HepG2 (cell line): ENCODE measurements around the gene UBE2H. TPM values are rescaled to one million over a fixed set of nuclear protein-coding genes. Genes with fewer than 3 reads are reported as not detected.
A peak's percentile ranks its signal among the peaks of the same experiment; 100 is the strongest.

Experiments used
- ATAC-seq: fragments of 200-7000 bp; cut with Tn5 transposase; 3 replicates; pipeline ENCODE4 v1.9.1; 2020; ENCODE audit warnings: mild to moderate bottlenecking, moderate library complexity
- BruUV-seq: library from RNA; stranded (reverse); fragments of 400-500 nt; replicated peaks from 2 replicates; lab custom pipeline; 2021; lab: Mats Ljungman, UMichigan
- CTCF ChIA-PET: fragments of 300-600 bp; formaldehyde crosslinking; extraction: SDS; loops from one replicate; lab custom pipeline; 2021; ENCODE audit warnings: low total read pairs, inconsistent platforms, low intra/inter-chr PET ratio; lab: Yijun Ruan, JAX
- POLR2A ChIA-PET: fragments of 350-600 bp; sonication (Branson Sonifier 250); formaldehyde crosslinking; loops from one replicate; lab custom pipeline; 2020; ENCODE audit warnings: antibody characterized with exemption, inconsistent platforms; lab: Yijun Ruan, JAX
- DNase-seq: peaks from one replicate; pipeline ENCODE4 v3.0.0-alpha.2; 2015; ENCODE audit warnings: low spot score
- FAIRE-seq: peaks from 3 replicates; lab custom pipeline; 2011; peaks lifted over from hg19 to GRCh38; lab: Jason Lieb, UNC
- H2AFZ ChIP-seq: one replicate; pipeline ENCODE4 v1.6.1; 2011; ENCODE audit warnings: low read length, inconsistent platforms
- H3K27ac ChIP-seq: fragments of 300-600 bp; 3 replicates; pipeline ENCODE4 v1.8.0; 2011; ENCODE audit warnings: mixed run types, mild to moderate bottlenecking, mixed read lengths, low read length, inconsistent platforms; ENCODE audit not compliant: insufficient read depth; ENCODE audit errors: extremely low read length
- H3K27me3 ChIP-seq, 2 experiments: fragments of 200-600 bp in 1 of 2; 2 replicates in 1 of 2; 3 replicates in 1 of 2; pipeline versions ENCODE4 v1.6.0 to v1.8.0; 2011; ENCODE audit warnings: low read length in 2 of 2, mild to moderate bottlenecking in 2 of 2, moderate library complexity in 2 of 2, inconsistent platforms in 1 of 2; ENCODE audit not compliant: insufficient read depth in 2 of 2, control insufficient read depth in 1 of 2
- H3K36me3 ChIP-seq, 2 experiments: fragments of 200-600 bp in 1 of 2; replicated peaks in 1 of 2; 2 replicates in 1 of 2; 3 replicates in 1 of 2; pipeline versions ENCODE4 v1.5.1 to v1.8.0; 2011; ENCODE audit warnings: low read length in 2 of 2, inconsistent platforms in 1 of 2; ENCODE audit not compliant: insufficient read depth in 2 of 2, control insufficient read depth in 1 of 2
- H3K4me1 ChIP-seq: 2 replicates; pipeline ENCODE4 v1.5.1; 2012; ENCODE audit warnings: low read length, inconsistent platforms; ENCODE audit not compliant: insufficient read depth
- H3K4me2 ChIP-seq: 2 replicates; pipeline ENCODE4 v1.6.0; 2011; ENCODE audit warnings: low read depth, low read length, inconsistent platforms
- H3K4me3 ChIP-seq, 3 experiments: fragments of 200-600 bp in 1 of 3; sonication (generic), shearing (Covaris generic) in 1 of 3; replicated peaks in 1 of 3; 2 replicates each; pipeline ENCODE4 v1.5.1; 2011 to 2016; ENCODE audit warnings: low read length in 3 of 3, inconsistent platforms in 2 of 3, low read depth in 2 of 3, mild to moderate bottlenecking in 2 of 3, control low read depth in 1 of 3, mixed read lengths in 1 of 3; ENCODE audit not compliant: insufficient read depth in 1 of 3
- H3K79me2 ChIP-seq: one replicate; pipeline ENCODE4 v1.6.1; 2011; ENCODE audit warnings: low read length, inconsistent platforms; ENCODE audit not compliant: insufficient read depth
- H3K9ac ChIP-seq: 2 replicates; pipeline ENCODE4 v1.6.0; 2011; ENCODE audit warnings: mild to moderate bottlenecking, low read depth, low read length, inconsistent platforms; ENCODE audit not compliant: insufficient read depth
- H3K9me3 ChIP-seq: 2 replicates; pipeline ENCODE4 v1.5.1; 2012; ENCODE audit warnings: mild to moderate bottlenecking, low read length
- H4K20me1 ChIP-seq: 2 replicates; pipeline ENCODE4 v1.6.0; 2011; ENCODE audit warnings: inconsistent platforms, mild to moderate bottlenecking, low read length, moderate library complexity; ENCODE audit not compliant: insufficient read depth
- CCAR2 ChIP-seq: fragments of 200-400 bp; formaldehyde crosslinking; optimal IDR thresholded peaks from 2 replicates; pipeline ENCODE3; 2018; ENCODE audit warnings: low read depth, mild to moderate bottlenecking, low read length, moderate library complexity
- DZIP1 ChIP-seq: sonication (generic); formaldehyde crosslinking; IDR thresholded peaks from 2 replicates; pipeline ENCODE4 v1.5.0; 2020; ENCODE audit warnings: mild to moderate bottlenecking, missing genetic modification reagents
- SIN3B ChIP-seq: fragments of 150-350 bp; IDR thresholded peaks from 2 replicates; pipeline ENCODE4 v1.6.1; 2014; ENCODE audit warnings: low read length
- SP4 ChIP-seq: sonication (generic); formaldehyde crosslinking; IDR thresholded peaks from 2 replicates; pipeline ENCODE4 v1.8.1; 2023; ENCODE audit warnings: mild to moderate bottlenecking, missing genetic modification reagents
- XBP1 ChIP-seq: sonication (generic); formaldehyde crosslinking; IDR thresholded peaks from 2 replicates; pipeline ENCODE4 v1.5.0; 2020; ENCODE audit warnings: missing genetic modification reagents
- ZBTB21 ChIP-seq: sonication (generic); formaldehyde crosslinking; IDR thresholded peaks from 2 replicates; pipeline ENCODE4 v1.4.0; 2020; ENCODE audit warnings: missing genetic modification reagents
- ZNF205 ChIP-seq: IDR thresholded peaks from 2 replicates; pipeline ENCODE4 v1.6.1; 2018; ENCODE audit warnings: missing biosample characterization, missing genetic modification reagents
- ZNF564 ChIP-seq: sonication (generic); formaldehyde crosslinking; IDR thresholded peaks from 2 replicates; pipeline ENCODE4 v1.8.1; 2023; ENCODE audit warnings: mild to moderate bottlenecking, missing genetic modification reagents
- ZNF878 ChIP-seq: sonication (generic); formaldehyde crosslinking; IDR thresholded peaks from 2 replicates; pipeline ENCODE4 v1.8.1; 2023; ENCODE audit warnings: mild to moderate bottlenecking, missing genetic modification reagents, moderate library complexity
- WGBS: methylation state at CpG from one replicate; pipeline ENCODE4 v1.1.6; 2017; ENCODE audit warnings: low lambda C conversion rate; 5-methylcytosine and 5-hydroxymethylcytosine counted together
- in situ Hi-C: cut with HindIII; loops from 2 replicates; pipeline ENCODE4 v1.10.0; 2017; ENCODE audit warnings: low pct_unique_long_range_greater_than_20kb; ENCODE audit not compliant: extremely low pct_ligation_motif_present
- intact Hi-C: fragments of 100-400 bp; cut with micrococcal nuclease; formaldehyde crosslinking; loops from one replicate; pipeline ENCODE4 v1.10.0; 2022; ENCODE audit not compliant: unreplicated experiment
- polyA plus RNA-seq, 8 experiments: library from polyadenylated mRNA; depleted of rRNA in 3 of 8; stranded (reverse) in 7 of 8; unstranded in 1 of 8; fragments of >200 nt; fragmentation: Illumina TruSeq in 4 of 8; extraction: Trizol in 4 of 8; gene quantifications; 2 replicates each; pipeline versions ENCODE4 v1.2.1 to v1.2.3, GENCODE V29; 2011 to 2016; ENCODE audit warnings: low read depth in 4 of 8, missing spikeins in 1 of 8, mixed read lengths in 1 of 8; ENCODE audit not compliant: insufficient read depth in 1 of 8
- total RNA-seq, 5 experiments: library from RNA; depleted of rRNA; stranded (reverse); fragments of >200 nt; fragmentation: Illumina TruSeq; extraction: Trizol; gene quantifications; 2 replicates each; pipeline ENCODE4 v1.2.3, GENCODE V29; 2016; ENCODE audit warnings: low read depth in 1 of 5

The UBE2H gene
- total and polyA plus RNA-seq, 2 of the 13 experiments (the other 11 are each of a cell fraction or from before 2014, with no cell fraction given) = 15.5 to 40.1 TPM

DNA sequence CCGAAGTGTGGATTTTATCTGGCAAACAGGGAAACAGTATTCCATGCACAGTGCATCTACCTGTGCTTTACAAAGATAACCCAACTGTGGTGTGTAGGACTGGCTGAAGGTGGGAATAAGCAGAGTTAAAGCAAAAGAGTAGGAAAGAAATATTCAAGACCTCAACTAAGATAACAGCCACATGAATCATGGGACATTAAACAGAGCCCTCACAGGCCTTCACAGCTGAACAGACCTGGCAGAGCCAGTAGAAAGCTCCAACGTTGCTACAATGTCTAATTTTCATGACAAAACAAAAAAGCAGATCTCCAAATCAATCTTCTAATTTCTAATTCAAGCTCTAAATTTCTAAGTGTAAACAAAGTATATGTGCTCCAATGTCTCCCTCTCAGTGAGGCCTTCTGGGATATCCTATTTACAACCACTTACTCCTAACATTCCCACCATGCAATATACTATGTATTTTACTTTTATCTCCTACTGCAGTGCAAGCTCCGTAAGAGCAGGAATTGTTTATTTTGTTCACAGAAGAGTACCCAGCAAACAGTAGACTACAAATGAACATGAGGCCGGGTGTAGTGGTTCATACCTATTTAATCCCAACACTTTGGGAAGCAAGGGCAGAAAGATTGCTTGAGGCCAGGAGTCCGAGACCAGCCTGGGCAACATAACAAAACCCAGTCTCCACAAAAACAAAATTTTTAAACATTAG, 63.5 kb downstream of the UBE2H start:
- Histone ChIP-seq H3K4me3 (no peak overlapping the region), H4K20me1 (peaks cover 4% of the 10 kb centered on the region), H3K9ac (no peak overlapping the region), H3K79me2 (no peaks in the 10 kb centered on the region), H3K4me1 (peaks cover 19% of the 10 kb centered on the region), H3K27me3 (no peaks in the 10 kb centered on the region), H3K36me3 (peaks cover 2 to 14% of the 10 kb centered on the region in 2 experiments; a peak in 2 of 5 replicates), H2AFZ (no peak overlapping the region), H3K9me3 (no peaks in the 10 kb centered on the region), H3K27ac (peak overlapping the region; percentile 33), H3K4me2 (peak overlapping the region; percentile 36; the same call in 1 of the 2 replicates)
- TF ChIP-seq CCAR2 (no peak), DZIP1 (no peak), XBP1 (no peak), ZNF564 (CRISPR knock-in tag) (no peak), ZNF878 (no peak), SP4 (no peak), ZNF205 (no peak), SIN3B (no peak), ZBTB21 (CRISPR knock-in tag) (no peak)
- 53% methylated on average over 5 of the region's 5 CpGs for WGBS
- peak; percentile 43 for DNase-seq
- ChIA-PET CTCF (no interaction called here), POLR2A (no interaction called here)
- in situ Hi-C loops = no loop called here
- no peak for FAIRE-seq
- BruUV-seq = no TSS peak
- intact Hi-C loops = no loop called here
- peak; percentile 69 for ATAC-seq
